Memory B cell (primary cell): ENCODE results near the gene EPS8L1.
A peak's percentile ranks its signal among the peaks of the same experiment; 100 is the strongest.
"Not testable (repeated sequence)": the region's sequence is repeated elsewhere in the genome, so short reads cannot be mapped to it uniquely, and the experiment has no call there.

Experiments
- ATAC-seq: fragments of 150-1000 bp; cut with Tn5 transposase; 2 replicates; pipeline ENCODE4 v1.10.0; 2021; ENCODE audit warnings: low read depth, mild to moderate bottlenecking, moderate library complexity
- DNase-seq, 2 donors: peaks; one replicate each; pipeline ENCODE4 v3.0.0; 2022; ENCODE audit warnings: low spot score in 2 of 2
- H3K27ac Mint-ChIP-seq: one replicate; pipeline ENCODE4 v1.8.0; 2022; ENCODE audit warnings: mild to moderate bottlenecking, moderate library complexity, mixed read lengths
- H3K27me3 Mint-ChIP-seq: one replicate; pipeline ENCODE4 v1.8.0; 2022; ENCODE audit warnings: mixed read lengths
- H3K36me3 Mint-ChIP-seq: one replicate; pipeline ENCODE4 v1.8.0; 2022; ENCODE audit warnings: mild to moderate bottlenecking, mixed read lengths
- H3K4me1 Mint-ChIP-seq: one replicate; pipeline ENCODE4 v1.8.0; 2022; ENCODE audit warnings: mixed read lengths
- H3K4me3 Mint-ChIP-seq: one replicate; pipeline ENCODE4 v1.8.0; 2022; ENCODE audit warnings: mild to moderate bottlenecking, moderate library complexity, mixed read lengths
- H3K9me3 Mint-ChIP-seq: one replicate; pipeline ENCODE4 v1.8.0; 2022; ENCODE audit warnings: mixed read lengths

The EPS8L1 gene

GRCh38 chr19:55105237-55105636, 29.6 kb downstream of the EPS8L1 start:
- H3K4me1 Mint-ChIP-seq, result peaks cover 4% of the 10 kb centered on the region

DNA sequence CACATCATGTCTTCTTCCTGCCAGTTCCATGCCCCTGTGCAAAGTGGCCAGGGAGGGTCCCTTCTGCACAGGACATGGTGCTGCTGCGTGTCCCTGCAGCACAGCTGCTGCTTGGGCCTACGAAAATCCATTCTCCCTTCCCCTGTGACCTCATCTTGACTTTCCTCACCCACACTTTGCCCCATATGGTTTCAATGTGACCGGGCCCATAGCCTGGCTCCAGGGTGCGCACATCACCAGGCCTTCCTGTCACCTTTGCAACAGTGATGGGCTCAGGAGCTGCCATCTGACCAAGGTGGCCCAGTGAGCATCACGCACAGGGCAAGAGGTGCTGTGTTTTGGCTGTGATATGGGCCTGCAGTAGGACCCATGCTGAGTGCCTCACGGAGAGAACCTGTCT, 30.9 kb downstream of the EPS8L1 start:
- H3K36me3 Mint-ChIP-seq, result peaks cover 37% of the 10 kb centered on the region
- no peak for DNase-seq

More at GRCh38 chr19:55105237-55105636, 29.6 kb downstream of the EPS8L1 start:
- no peak for DNase-seq
- Mint-ChIP-seq H3K9me3 (no peaks in the 10 kb centered on the region), H3K27me3 (no peaks in the 10 kb centered on the region), H3K4me3 (no peak overlapping the region), H3K36me3 (peaks cover 36% of the 10 kb centered on the region), H3K27ac (no peak overlapping the region)
- no peak for ATAC-seq

GRCh38 chr19:55107252-55107651, 31.6 kb downstream of the EPS8L1 start:
- ATAC-seq, H3K27ac Mint-ChIP-seq, H3K4me3 Mint-ChIP-seq, H3K9me3 Mint-ChIP-seq, H3K4me1 Mint-ChIP-seq, H3K27me3 Mint-ChIP-seq, DNase-seq: not testable (repeated sequence)
- peaks cover 33% of the 10 kb centered on the region for H3K36me3 Mint-ChIP-seq

More for the DNA sequence above, 30.9 kb downstream of the EPS8L1 start:
- Mint-ChIP-seq H3K9me3 (no peaks in the 10 kb centered on the region), H3K4me3 (no peak overlapping the region), H3K4me1 (peaks cover 4% of the 10 kb centered on the region), H3K27me3 (no peaks in the 10 kb centered on the region), H3K27ac (no peak overlapping the region)
- no peak for ATAC-seq

DNA sequence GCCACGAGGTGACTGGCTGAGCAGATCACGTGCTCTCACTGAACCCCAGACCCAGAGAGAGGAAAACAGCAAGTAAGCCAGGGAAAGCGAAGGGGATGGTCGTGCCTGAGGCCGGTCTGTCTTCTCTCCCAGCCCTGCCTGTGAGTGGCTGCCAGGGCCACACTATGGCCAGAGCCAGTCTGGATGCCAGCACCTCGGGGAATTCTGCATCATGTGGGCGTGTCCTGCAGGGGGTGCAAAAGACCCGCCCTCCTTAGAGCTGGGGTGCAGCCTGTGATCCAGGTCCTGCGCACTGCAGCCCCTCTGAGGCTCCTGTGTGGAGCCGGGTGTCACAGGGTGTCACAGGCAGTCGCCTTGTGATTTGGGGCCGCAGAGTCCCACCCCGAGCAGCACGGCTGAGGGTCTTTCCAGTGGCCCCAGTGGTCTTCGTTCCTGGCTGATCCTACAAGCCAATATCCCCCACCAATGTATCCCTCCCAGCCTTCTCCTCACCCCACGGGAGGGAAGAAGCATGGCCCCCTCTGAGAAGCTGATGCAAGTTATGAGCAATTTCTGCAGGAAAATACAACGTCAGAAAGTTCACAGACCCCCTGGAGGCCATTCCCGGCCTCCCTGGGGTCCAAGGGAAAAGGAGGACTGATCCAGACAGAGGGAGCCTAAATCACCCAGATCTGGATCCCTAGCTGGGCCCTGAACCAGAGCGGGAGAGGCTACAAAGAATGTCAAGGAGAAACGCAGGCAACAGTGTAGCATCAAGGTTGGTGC, 34.0 kb downstream of the EPS8L1 start:
- H3K27ac Mint-ChIP-seq, result no peak overlapping the region
- H3K9me3 Mint-ChIP-seq, result no peaks in the 10 kb centered on the region
- ATAC-seq (no peak), DNase-seq (no peak)
- H3K27me3 Mint-ChIP-seq, result no peaks in the 10 kb centered on the region
- H3K36me3 Mint-ChIP-seq, result peaks cover 23% of the 10 kb centered on the region
- peaks cover 12% of the 10 kb centered on the region for H3K4me1 Mint-ChIP-seq
- H3K4me3 Mint-ChIP-seq, result no peak overlapping the region

DNA sequence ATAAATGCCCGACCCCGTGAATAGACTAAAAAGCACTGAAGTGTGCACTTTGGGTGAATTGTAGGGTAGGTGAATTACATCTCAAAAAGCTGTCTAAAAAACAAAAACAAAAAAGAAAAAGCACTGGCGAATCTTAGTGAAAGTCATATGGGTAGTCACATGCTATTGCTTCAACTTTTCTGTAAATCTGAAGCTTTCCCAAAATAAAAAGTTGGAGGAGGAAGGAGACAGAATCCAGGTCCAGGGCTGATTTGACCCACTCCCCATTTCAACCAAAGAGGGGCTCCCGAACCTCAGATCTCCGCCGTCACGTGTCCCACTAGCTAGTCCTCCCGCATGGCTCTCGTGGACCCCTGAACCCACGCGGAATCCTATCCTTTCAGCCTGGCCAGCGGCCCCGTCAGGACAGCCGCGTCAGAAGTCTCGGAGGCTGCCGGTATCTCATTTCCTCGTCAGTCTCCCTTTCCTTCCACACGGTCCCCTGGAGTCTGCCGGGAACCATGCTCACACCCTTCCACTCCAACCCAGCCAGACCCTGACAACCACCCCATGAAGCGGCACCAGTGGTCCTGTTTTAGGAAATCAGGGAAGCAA, 35.7 kb downstream of the EPS8L1 start:
- no peaks in the 10 kb centered on the region for H3K9me3 Mint-ChIP-seq
- ATAC-seq, result no peak
- DNase-seq, result no peak
- H3K27ac Mint-ChIP-seq, result no peak overlapping the region
- H3K4me3 Mint-ChIP-seq, result no peak overlapping the region
- no peaks in the 10 kb centered on the region for H3K27me3 Mint-ChIP-seq
- peaks cover 19% of the 10 kb centered on the region for H3K36me3 Mint-ChIP-seq
- H3K4me1 Mint-ChIP-seq, result peaks cover 22% of the 10 kb centered on the region

DNA sequence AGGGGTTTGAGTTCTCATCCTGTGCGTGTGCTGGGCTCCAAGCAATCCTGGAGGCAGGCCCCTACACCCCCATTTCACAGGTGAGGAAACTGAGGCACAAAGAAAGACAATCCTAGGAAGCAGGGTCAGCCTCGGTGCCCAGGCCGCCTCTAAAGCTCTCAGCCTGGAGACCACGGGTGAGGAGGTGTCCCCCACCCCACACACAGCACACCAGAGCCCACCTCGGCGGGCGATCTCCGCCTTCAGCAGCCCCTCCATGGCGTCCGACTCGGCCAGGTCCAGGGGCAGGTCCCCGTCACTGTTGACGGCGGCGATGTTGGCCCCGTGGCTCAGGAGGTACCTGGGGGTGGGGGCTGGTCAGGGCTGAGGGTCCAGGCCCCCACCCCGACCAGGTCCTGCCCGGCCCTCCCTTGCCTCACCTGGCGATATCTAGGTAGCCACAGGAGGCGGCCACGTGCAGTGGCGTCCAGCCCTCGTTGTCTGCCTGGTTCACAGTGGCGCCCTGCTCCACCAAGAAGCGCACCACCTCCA, 36.6 kb downstream of the EPS8L1 start:
- ATAC-seq (no peak), DNase-seq (no peak)
- no peaks in the 10 kb centered on the region for H3K27me3 Mint-ChIP-seq
- H3K4me1 Mint-ChIP-seq, result peaks cover 29% of the 10 kb centered on the region
- H3K4me3 Mint-ChIP-seq, result no peak overlapping the region
- peaks cover 13% of the 10 kb centered on the region for H3K36me3 Mint-ChIP-seq
- no peaks in the 10 kb centered on the region for H3K9me3 Mint-ChIP-seq
- no peak overlapping the region for H3K27ac Mint-ChIP-seq

DNA sequence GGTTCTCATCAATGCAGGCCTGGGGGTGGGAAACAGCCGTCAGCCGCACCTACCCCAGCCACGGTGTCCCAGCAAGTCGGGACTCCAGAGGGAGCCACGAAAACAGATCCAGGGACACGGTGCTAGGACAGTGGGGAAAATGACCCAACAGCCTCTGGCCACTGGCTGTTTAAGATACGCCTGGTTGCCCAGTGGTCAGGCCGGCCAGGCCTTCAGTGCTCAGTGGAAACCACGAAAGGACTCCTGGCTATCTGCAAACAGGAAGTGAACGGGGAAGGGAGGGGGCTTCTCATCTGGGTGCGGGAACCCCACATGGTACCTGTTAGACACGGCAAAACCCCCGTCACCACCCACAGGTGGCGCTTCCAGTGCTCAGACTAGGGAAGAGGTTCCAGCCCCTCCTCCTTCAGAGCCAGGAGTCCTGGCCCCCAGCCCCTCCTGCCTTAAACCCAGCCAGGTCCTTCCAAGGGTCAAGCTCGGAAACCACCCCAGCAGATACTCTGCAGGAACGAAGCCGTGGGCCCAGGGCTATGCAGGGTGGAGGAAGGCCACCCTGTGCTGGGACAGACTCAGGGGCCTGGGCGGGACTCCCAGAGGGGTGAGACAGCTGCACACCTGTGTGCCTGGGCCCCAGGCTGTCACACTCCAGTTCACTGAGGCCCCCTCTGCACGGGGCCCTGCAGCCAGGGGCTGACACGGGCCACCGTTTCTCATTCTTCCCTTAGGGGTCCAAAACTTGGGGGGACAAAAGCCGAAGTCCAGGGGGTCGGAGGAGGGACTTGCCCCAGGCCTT, 37.3 kb downstream of the EPS8L1 start:
- Mint-ChIP-seq H3K36me3 (peaks cover 13% of the 10 kb centered on the region), H3K9me3 (no peaks in the 10 kb centered on the region), H3K27me3 (no peaks in the 10 kb centered on the region), H3K27ac (peak overlapping the region; percentile 71), H3K4me3 (no peak overlapping the region), H3K4me1 (peaks cover 33% of the 10 kb centered on the region)
- DNase-seq (no peak), ATAC-seq (no peak)

DNA sequence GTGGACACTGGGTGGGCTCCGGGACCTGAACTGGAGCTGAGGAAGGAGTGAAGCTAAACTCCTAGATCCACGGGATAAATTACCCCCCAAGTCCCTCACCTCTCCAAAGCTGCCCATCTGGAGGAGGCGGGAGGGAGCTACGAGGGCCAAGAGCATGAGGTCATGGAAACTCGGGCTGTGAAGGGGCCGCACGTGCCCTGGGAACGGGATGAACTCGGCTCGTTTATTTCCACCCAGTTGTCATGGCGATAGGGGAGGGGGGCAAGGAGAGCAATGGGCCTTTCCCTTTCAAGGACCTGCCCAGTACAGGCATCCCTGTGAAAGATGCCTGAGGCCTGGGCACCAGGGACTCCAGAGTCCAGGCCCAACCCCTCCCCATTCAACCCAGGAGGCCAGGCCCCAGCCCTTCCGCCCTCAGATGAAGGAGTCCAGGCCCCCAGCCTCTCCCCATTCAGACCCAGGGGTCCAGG, 37.9 kb downstream of the EPS8L1 start:
- H3K27ac Mint-ChIP-seq, result peak overlapping the region; percentile 71
- H3K9me3 Mint-ChIP-seq, result no peaks in the 10 kb centered on the region

DNA sequence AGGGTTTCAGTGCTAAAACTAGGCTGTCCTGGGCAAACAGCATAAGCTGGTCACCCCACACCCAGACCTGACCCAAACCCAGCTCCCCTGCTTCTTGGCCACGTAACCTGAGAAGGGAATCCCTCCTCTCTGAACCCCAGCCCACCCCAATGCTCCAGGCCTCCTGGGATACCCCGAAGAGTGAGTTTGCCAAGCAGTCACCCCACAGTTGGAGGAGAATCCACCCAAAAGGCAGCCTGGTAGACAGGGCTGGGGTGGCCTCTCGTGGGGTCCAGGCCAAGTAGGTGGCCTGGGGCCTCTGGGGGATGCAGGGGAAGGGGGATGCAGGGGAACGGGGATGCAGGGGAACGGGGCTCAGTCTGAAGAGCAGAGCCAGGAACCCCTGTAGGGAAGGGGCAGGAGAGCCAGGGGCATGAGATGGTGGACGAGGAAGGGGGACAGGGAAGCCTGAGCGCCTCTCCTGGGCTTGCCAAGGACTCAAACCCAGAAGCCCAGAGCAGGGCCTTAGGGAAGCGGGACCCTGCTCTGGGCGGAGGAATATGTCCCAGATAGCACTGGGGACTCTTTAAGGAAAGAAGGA, 39.0 kb downstream of the EPS8L1 start:
- Mint-ChIP-seq H3K27ac (no peak overlapping the region), H3K4me1 (peaks cover 33% of the 10 kb centered on the region), H3K36me3 (peaks cover 6% of the 10 kb centered on the region), H3K27me3 (no peaks in the 10 kb centered on the region), H3K4me3 (peak overlapping the region; percentile 90), H3K9me3 (peaks cover 1% of the 10 kb centered on the region)
- ATAC-seq (no peak), DNase-seq (no peak)

More for the DNA sequence above, 37.9 kb downstream of the EPS8L1 start:
- H3K4me1 Mint-ChIP-seq, result peaks cover 33% of the 10 kb centered on the region
- DNase-seq, result no peak
- no peak overlapping the region for H3K4me3 Mint-ChIP-seq
- ATAC-seq, result no peak
- H3K36me3 Mint-ChIP-seq, result peaks cover 11% of the 10 kb centered on the region
- no peaks in the 10 kb centered on the region for H3K27me3 Mint-ChIP-seq

DNA sequence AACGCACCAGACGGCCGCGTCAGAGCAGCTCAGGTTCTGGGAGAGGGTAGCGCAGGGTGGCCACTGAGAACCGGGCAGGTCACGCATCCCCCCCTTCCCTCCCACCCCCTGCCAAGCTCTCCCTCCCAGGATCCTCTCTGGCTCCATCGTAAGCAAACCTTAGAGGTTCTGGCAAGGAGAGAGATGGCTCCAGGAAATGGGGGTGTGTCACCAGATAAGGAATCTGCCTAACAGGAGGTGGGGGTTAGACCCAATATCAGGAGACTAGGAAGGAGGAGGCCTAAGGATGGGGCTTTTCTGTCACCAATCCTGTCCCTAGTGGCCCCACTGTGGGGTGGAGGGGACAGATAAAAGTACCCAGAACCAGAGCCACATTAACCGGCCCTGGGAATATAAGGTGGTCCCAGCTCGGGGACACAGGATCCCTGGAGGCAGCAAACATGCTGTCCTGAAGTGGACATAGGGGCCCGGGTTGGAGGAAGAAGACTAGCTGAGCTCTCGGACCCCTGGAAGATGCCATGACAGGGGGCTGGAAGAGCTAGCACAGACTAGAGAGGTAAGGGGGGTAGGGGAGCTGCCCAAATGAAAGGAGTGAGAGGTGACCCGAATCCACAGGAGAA, 39.9 kb downstream of the EPS8L1 start:
- Mint-ChIP-seq H3K27ac (peak overlapping the region; percentile 90), H3K9me3 (peaks cover 1% of the 10 kb centered on the region), H3K4me1 (peaks cover 33% of the 10 kb centered on the region), H3K36me3 (peaks cover 3% of the 10 kb centered on the region), H3K27me3 (no peaks in the 10 kb centered on the region), H3K4me3 (peak overlapping the region; percentile 90)
- no peak for DNase-seq
- no peak for ATAC-seq

- no peaks in the 10 kb centered on the region for H3K27me3 Mint-ChIP-seq
- H3K27ac Mint-ChIP-seq, result peak overlapping the region; percentile 90
- peak overlapping the region; percentile 90 for H3K4me3 Mint-ChIP-seq
- no peak for DNase-seq
- ATAC-seq, result no peak
- H3K36me3 Mint-ChIP-seq, result no peaks in the 10 kb centered on the region
- peaks cover 1% of the 10 kb centered on the region for H3K9me3 Mint-ChIP-seq
- peaks cover 36% of the 10 kb centered on the region for H3K4me1 Mint-ChIP-seq
Observed at GRCh38 chr19:55116232-55116858, 40.7 kb downstream of the EPS8L1 start.

DNA sequence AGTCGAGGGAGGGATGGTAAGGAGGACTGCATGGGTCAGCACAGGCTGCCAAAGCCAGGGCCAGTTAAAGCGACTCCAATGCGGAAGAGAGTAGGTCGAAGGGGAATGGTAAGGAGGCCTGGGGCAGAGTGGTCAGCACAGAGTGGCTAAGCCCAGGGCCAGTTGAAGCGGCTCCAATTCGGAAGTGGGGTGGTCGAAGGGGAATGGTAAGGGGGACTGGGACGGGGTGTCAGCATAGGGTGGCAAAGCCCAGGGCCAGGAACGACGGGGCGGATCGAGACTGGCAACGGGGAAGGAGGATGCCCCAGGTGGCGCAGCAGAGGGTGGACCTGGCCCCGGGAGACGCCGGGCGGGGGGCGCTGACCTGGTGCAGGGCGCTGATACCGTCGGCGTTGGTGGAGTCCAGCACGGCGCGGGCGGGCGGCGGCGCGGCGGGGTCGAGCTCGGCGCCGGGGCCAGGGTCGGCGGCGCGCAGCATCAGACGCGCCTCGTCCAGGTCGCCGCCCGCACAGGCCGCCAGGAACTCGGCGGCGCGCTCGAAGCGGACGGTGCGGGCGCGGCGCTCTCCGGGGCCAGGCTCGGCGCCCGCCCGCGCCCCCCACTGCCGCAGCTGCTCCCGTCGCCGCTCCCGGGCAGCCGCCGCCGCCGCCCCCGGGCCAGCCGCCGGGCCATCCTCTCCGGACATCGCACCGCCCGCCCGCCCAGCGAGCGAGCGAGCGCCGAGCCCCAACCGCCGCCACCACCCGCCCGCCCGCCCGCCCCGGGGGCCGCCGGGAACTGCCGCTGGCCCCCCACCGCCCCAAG, 41.4 kb downstream of the EPS8L1 start, which contains the start of gene PPP1R12C:
PPP1R12C (minus strand) TSS at position 779 of the 804 bp plus-strand sequence; CDS start at position 685, 94 bp downstream.
- no peak for DNase-seq
- peaks cover 1% of the 10 kb centered on the region for H3K9me3 Mint-ChIP-seq
- peak within 1 kb of the TSS; percentile 90 for H3K27ac Mint-ChIP-seq
- H3K4me1 Mint-ChIP-seq, result peaks cover 36% of the 10 kb centered on the region
- H3K27me3 Mint-ChIP-seq, result no peaks in the 10 kb centered on the region
- peak; percentile 30 for ATAC-seq
- peak within 1 kb of the TSS; percentile 98 for H3K4me3 Mint-ChIP-seq
- no peaks in the 10 kb centered on the region for H3K36me3 Mint-ChIP-seq
